Mucosa of descending colon (tissue), 3 donors: ENCODE results near the gene ACBD3. TPM values are rescaled to one million over a fixed set of nuclear protein-coding genes. Genes with fewer than 3 reads are reported as not detected.

Experiments used
- ATAC-seq: fragments of 200-7000 bp; cut with Tn5 transposase; one replicate; pipeline ENCODE4 v1.9.1; 2020; ENCODE audit warnings: mild to moderate bottlenecking, moderate library complexity
- DNase-seq, 3 donors: peaks; one replicate each; pipeline ENCODE4 v3.0.0-alpha.2; 2020
- H3K36me3 ChIP-seq: fragments of 200-600 bp; one replicate; pipeline ENCODE4 v1.8.0; 2021; ENCODE audit warnings: low read depth, mild to moderate bottlenecking
- H3K4me1 ChIP-seq: fragments of 200-600 bp; one replicate; pipeline ENCODE4 v1.8.0; 2021; ENCODE audit warnings: low read depth, mild to moderate bottlenecking
- H3K4me3 ChIP-seq: fragments of 200-600 bp; one replicate; pipeline ENCODE4 v1.8.0; 2021; ENCODE audit warnings: mild to moderate bottlenecking
- H3K9me3 ChIP-seq: fragments of 200-600 bp; one replicate; pipeline ENCODE4 v1.8.0; 2021; ENCODE audit warnings: mild to moderate bottlenecking
- CTCF ChIP-seq: fragments of 200-600 bp; IDR thresholded peaks from one replicate; pipeline ENCODE4 v1.8.0; 2022; ENCODE audit warnings: antibody characterized with exemption, mild to moderate bottlenecking
- intact Hi-C, 2 donors: fragments of 100-400 bp; cut with DNase I in 1 of 2; cut with micrococcal nuclease in 1 of 2; formaldehyde crosslinking; loops; one replicate each; pipeline versions ENCODE4 v1.11.0 to v1.11.1; 2022; cut with DNase I, micrococcal nuclease
- total RNA-seq, 3 donors: library from RNA; stranded (reverse); fragmentation: NEBNext Ultra II Directional in 2 of 3; extraction: Animal tissue kit (Norgen Biotek cat#: 25700) in 2 of 3; gene quantifications; one replicate each; pipeline versions ENCODE4 v1.2.1 to v1.2.4, GENCODE V29; 2021 to 2023
- donor health status: DM: no; HTN: no; CAD: no; lungs with moderate emphysema.
- donor health status: DM: no; HTN: no; CAD: no.
- donor health status: DM: no; HTN: yes; CAD: no.

ACBD3 gene
- total RNA-seq, 3 donors from 2014 or later, result 36.6 to 49.9 (median 48.0) TPM

- H3K4me1 ChIP-seq, result peaks cover 20% of the 10 kb centered on the region
- H3K36me3 ChIP-seq, result no peaks in the 10 kb centered on the region
- intact Hi-C loops, result no loop called here
- no peak overlapping the region for H3K4me3 ChIP-seq
- no peak for TF ChIP-seq CTCF
- DNase-seq (no peak), ATAC-seq (no peak)
- H3K9me3 ChIP-seq, result no peaks in the 10 kb centered on the region
Measured at GRCh38 chr1:226107471-226108460, 78.8 kb downstream of the ACBD3 start.

DNA sequence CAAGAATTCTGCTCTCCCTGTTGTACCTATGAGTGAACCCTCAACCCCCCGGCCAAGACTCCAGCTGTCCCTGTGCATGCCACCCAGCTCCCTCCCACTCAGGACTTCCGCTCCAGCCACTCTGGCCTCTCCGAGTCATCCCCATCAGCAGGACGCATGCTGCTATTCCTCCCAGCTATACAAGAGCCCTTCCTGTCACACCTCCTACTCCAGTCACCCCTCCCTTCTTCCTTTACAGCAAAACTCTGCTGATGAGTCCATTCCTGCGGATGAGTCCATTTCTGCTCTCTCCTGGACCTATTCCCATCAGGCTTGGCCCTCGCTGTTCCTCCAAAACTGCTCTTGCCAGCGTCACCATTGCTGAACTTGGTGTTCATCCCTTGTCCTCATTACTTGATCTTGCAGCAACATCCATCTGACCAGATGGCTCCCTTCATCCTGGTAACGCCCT, 81.8 kb downstream of the ACBD3 start:
- intact Hi-C loops, result no loop called here
- H3K4me3 ChIP-seq, result no peak overlapping the region
- H3K4me1 ChIP-seq, result peaks cover 13% of the 10 kb centered on the region
- TF ChIP-seq CTCF, result no peak
- DNase-seq, result peak in 1 of 3 donors; percentile 23
- H3K36me3 ChIP-seq, result no peaks in the 10 kb centered on the region
- H3K9me3 ChIP-seq, result no peaks in the 10 kb centered on the region
- ATAC-seq, result no peak

DNA sequence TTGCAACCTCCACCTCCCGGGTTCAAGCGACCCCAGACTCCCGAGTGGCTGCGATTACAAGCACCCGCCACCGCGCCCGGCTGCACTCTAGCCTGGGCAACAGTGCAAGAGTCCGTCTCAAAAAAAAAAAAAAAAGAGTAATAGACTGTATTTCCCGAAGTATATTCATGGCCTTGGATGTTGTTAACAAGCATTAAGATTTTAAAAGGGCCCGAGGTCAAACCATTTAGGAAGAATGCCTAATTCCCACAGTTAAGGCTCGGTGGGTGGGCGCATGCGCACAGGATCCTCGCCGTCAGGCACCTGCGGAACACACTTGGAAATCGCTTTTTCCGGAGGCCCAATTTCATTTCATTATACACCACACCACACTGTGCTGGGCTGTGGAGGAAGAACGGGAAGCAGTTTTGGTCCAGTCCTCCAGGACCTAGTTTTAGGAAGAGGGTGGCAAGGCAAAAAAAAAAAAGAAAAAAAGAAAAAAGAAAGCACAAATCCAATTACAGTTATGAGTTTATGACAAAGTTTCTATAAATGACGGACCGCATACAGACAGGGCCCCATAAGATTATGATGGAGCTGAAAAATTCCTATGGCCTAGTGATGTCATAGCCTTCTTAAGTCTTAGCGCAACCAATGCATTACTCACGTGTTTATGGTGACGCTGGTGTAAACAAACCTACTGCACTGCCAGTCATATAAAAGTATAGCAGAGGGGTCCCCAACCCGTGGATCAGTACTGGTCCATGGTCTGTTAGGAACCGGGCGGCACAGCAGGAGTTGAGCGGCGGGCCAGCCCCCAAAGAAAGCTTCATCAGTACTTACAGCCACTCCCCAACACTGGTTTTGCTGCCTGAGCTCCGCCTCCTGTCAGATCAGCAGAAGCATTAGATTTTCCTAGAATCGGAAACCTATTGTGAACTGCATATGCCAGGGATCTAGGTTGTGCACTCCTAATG, 85.8 kb downstream of the ACBD3 start:
- no peak for TF ChIP-seq CTCF
- H3K4me1 ChIP-seq, result peaks cover 5% of the 10 kb centered on the region
- H3K9me3 ChIP-seq, result no peaks in the 10 kb centered on the region
- intact Hi-C loops, result no loop called here
- no peaks in the 10 kb centered on the region for H3K36me3 ChIP-seq
- DNase-seq (peak; percentile 54 to 59 (median 57)), ATAC-seq (peak; percentile 63)
- no peak overlapping the region for H3K4me3 ChIP-seq

GRCh38 chr1:226098870-226099835, 87.4 kb downstream of the ACBD3 start:
- H3K36me3 ChIP-seq, result no peaks in the 10 kb centered on the region
- H3K4me1 ChIP-seq, result peaks cover 5% of the 10 kb centered on the region
- no peak for TF ChIP-seq CTCF
- peak in 1 of 3 donors; percentile 6 for DNase-seq
- no peak overlapping the region for H3K4me3 ChIP-seq
- no peaks in the 10 kb centered on the region for H3K9me3 ChIP-seq
- no peak for ATAC-seq
- intact Hi-C loops, result no loop called here
